H9 (cell line): ENCODE measurements around the gene RPL26. TPM values are rescaled to one million over a fixed set of nuclear protein-coding genes. Genes with fewer than 3 reads are reported as not detected.

Experiments
- DNase-seq: peaks from one replicate; pipeline ENCODE4 v3.0.0-alpha.2; 2017
- H2AFZ ChIP-seq: one replicate; pipeline ENCODE4 v1.6.1; 2013; ENCODE audit warnings: mild to moderate bottlenecking, low read length, control low read depth, moderate library complexity
- H2AK5ac ChIP-seq: 2 replicates; pipeline ENCODE4 v1.6.1; 2013; ENCODE audit warnings: low read length, control low read depth, mixed read lengths; ENCODE audit not compliant: insufficient read length
- H2BK120ac ChIP-seq: one replicate; pipeline ENCODE4 v1.6.1; 2013; ENCODE audit warnings: low read depth, mild to moderate bottlenecking, low read length, control low read depth, inconsistent platforms; ENCODE audit not compliant: poor library complexity, severe bottlenecking
- H2BK12ac ChIP-seq: 2 replicates; pipeline ENCODE4 v1.6.1; 2013; ENCODE audit warnings: low read length, control low read depth, mixed read lengths, low read depth; ENCODE audit not compliant: insufficient read length
- H2BK15ac ChIP-seq: 2 replicates; pipeline ENCODE4 v1.6.1; 2013; ENCODE audit warnings: low read depth, low read length, control low read depth
- H2BK20ac ChIP-seq: one replicate; pipeline ENCODE4 v1.6.1; 2013; ENCODE audit warnings: low read depth, mild to moderate bottlenecking, low read length, control low read depth, inconsistent platforms; ENCODE audit not compliant: poor library complexity, severe bottlenecking
- H2BK5ac ChIP-seq: 2 replicates; pipeline ENCODE4 v1.6.1; 2013; ENCODE audit warnings: low read length, control low read depth, mixed read lengths; ENCODE audit not compliant: insufficient read length
- H3K14ac ChIP-seq: 2 replicates; pipeline ENCODE4 v1.6.1; 2013; ENCODE audit warnings: low read length, control low read depth; ENCODE audit not compliant: insufficient read depth
- H3K18ac ChIP-seq: 2 replicates; pipeline ENCODE4 v1.6.1; 2013; ENCODE audit warnings: low read depth, mild to moderate bottlenecking, mixed read lengths, low read length, control low read depth; ENCODE audit not compliant: insufficient read length
- H3K23ac ChIP-seq: 2 replicates; pipeline ENCODE4 v1.6.1; 2013; ENCODE audit warnings: low read length, control low read depth, mixed read lengths, low read depth; ENCODE audit not compliant: insufficient read length
- H3K23me2 ChIP-seq: 2 replicates; pipeline ENCODE4 v1.6.1; 2013; ENCODE audit warnings: low read depth, mild to moderate bottlenecking, mixed read lengths, low read length, control low read depth; ENCODE audit not compliant: insufficient read length, poor library complexity, severe bottlenecking
- H3K27ac ChIP-seq: 2 replicates; pipeline ENCODE4 v1.5.1; 2013; ENCODE audit warnings: low read length, control low read depth, mixed read lengths, low read depth; ENCODE audit not compliant: insufficient read length
- H3K27me3 ChIP-seq: 2 replicates; pipeline ENCODE4 v1.6.1; 2013; ENCODE audit warnings: low read length, control low read depth, inconsistent platforms; ENCODE audit not compliant: insufficient read depth
- H3K4ac ChIP-seq: 2 replicates; pipeline ENCODE4 v1.6.1; 2013; ENCODE audit warnings: low read depth, mild to moderate bottlenecking, control low read depth, inconsistent platforms, low read length, moderate library complexity
- H3K4me1 ChIP-seq: 2 replicates; pipeline ENCODE4 v1.6.1; 2013; ENCODE audit warnings: low read length, control low read depth, inconsistent platforms; ENCODE audit not compliant: insufficient read depth
- H3K4me2 ChIP-seq: 2 replicates; pipeline ENCODE4 v1.6.1; 2013; ENCODE audit warnings: low read length, control low read depth, mixed read lengths; ENCODE audit not compliant: insufficient read length, insufficient read depth
- H3K56ac ChIP-seq: 2 replicates; pipeline ENCODE4 v1.6.1; 2013; ENCODE audit warnings: low read depth, mild to moderate bottlenecking, mixed read lengths, low read length, control low read depth; ENCODE audit not compliant: insufficient read length
- H3K79me1 ChIP-seq: 2 replicates; pipeline ENCODE4 v1.6.1; 2013; ENCODE audit warnings: low read depth, mild to moderate bottlenecking, moderate library complexity, low read length, control low read depth, inconsistent platforms; ENCODE audit not compliant: insufficient read depth, poor library complexity, severe bottlenecking
- H3K79me2 ChIP-seq: 2 replicates; pipeline ENCODE4 v1.6.1; 2013; ENCODE audit warnings: low read length, control low read depth, inconsistent platforms; ENCODE audit not compliant: insufficient read depth
- H3K9ac ChIP-seq: 2 replicates; pipeline ENCODE4 v1.6.1; 2013; ENCODE audit warnings: low read length, control low read depth, mixed read lengths; ENCODE audit not compliant: insufficient read length; ENCODE audit errors: extremely low read depth
- H3K9me3 ChIP-seq: one replicate; pipeline ENCODE4 v1.6.1; 2013; ENCODE audit warnings: low read depth, low read length, inconsistent platforms; ENCODE audit not compliant: control insufficient read depth
- H3T11ph ChIP-seq: one replicate; pipeline ENCODE4 v1.6.1; 2013; ENCODE audit warnings: mild to moderate bottlenecking, low read length, control low read depth, inconsistent platforms
- H4K20me1 ChIP-seq: one replicate; pipeline ENCODE4 v1.6.1; 2013; ENCODE audit not compliant: control insufficient read depth, insufficient read length, insufficient read depth
- H4K5ac ChIP-seq: 2 replicates; pipeline ENCODE4 v1.6.1; 2013; ENCODE audit warnings: low read depth, mild to moderate bottlenecking, mixed read lengths, low read length, control low read depth; ENCODE audit not compliant: insufficient read length
- H4K8ac ChIP-seq: replicated peaks from 2 replicates; pipeline ENCODE4 v1.6.1; 2013; ENCODE audit warnings: low read length, control low read depth, mixed read lengths, low read depth; ENCODE audit not compliant: insufficient read length
- H4K91ac ChIP-seq: 2 replicates; pipeline ENCODE4 v1.6.1; 2013; ENCODE audit warnings: low read depth, mild to moderate bottlenecking, moderate library complexity, mixed read lengths, low read length, control low read depth; ENCODE audit not compliant: insufficient read length
- H3K27ac Mint-ChIP-seq, 3 experiments: 2 replicates in 2 of 3; 3 replicates in 1 of 3; pipeline ENCODE4 v1.8.0; 2020 to 2021; ENCODE audit warnings: mixed read lengths in 3 of 3, mild to moderate bottlenecking in 1 of 3, moderate library complexity in 1 of 3
- H3K27me3 Mint-ChIP-seq: 2 replicates; pipeline ENCODE4 v1.8.0; 2021; ENCODE audit warnings: low read depth, mild to moderate bottlenecking, moderate library complexity, mixed read lengths
- H3K36me3 Mint-ChIP-seq, 3 experiments: 2 replicates in 2 of 3; 3 replicates in 1 of 3; pipeline ENCODE4 v1.8.0; 2020 to 2021; ENCODE audit warnings: low read depth in 3 of 3, mixed read lengths in 3 of 3; ENCODE audit not compliant: insufficient read depth in 1 of 3
- H3K4me1 Mint-ChIP-seq, 2 experiments: 2 replicates each; pipeline ENCODE4 v1.8.0; 2020; ENCODE audit warnings: mixed read lengths in 2 of 2
- H3K4me3 Mint-ChIP-seq, 2 experiments: 2 replicates in 1 of 2; 3 replicates in 1 of 2; pipeline ENCODE4 v1.8.0; 2020 to 2021; ENCODE audit warnings: mild to moderate bottlenecking in 2 of 2, mixed read lengths in 2 of 2, moderate library complexity in 1 of 2
- H3K9me3 Mint-ChIP-seq, 2 experiments: 2 replicates in 1 of 2; 3 replicates in 1 of 2; pipeline ENCODE4 v1.8.0; 2020; ENCODE audit warnings: mild to moderate bottlenecking in 2 of 2, mixed read lengths in 2 of 2, moderate library complexity in 1 of 2
- WGBS: extraction: QIAGEN DNeasy Blood & Tissue Kit; methylation state at CpG from one replicate; pipeline ENCODE4 v1.1.7; 2013; ENCODE audit warnings: missing lambda C conversion rate, low lambda C conversion rate, mixed read lengths; ENCODE audit not compliant: insufficient read length; ENCODE audit errors: extremely low coverage; 5-methylcytosine and 5-hydroxymethylcytosine counted together
- total RNA-seq: library from RNA; stranded (reverse); gene quantifications from 2 replicates; pipeline ENCODE4 v1.2.1, GENCODE V29; 2021
- TF ChIP-seq, protein P1 (sequence below): fragments of 200-600 bp; sonication (generic); conservative IDR thresholded peaks from 3 replicates; pipeline ENCODE4 v1.8.0; 2021; ENCODE audit warnings: antibody characterized with exemption, mild to moderate bottlenecking

RPL26 gene
- total RNA-seq, 1 experiment from 2014 or later = 2,434 TPM

DNA sequence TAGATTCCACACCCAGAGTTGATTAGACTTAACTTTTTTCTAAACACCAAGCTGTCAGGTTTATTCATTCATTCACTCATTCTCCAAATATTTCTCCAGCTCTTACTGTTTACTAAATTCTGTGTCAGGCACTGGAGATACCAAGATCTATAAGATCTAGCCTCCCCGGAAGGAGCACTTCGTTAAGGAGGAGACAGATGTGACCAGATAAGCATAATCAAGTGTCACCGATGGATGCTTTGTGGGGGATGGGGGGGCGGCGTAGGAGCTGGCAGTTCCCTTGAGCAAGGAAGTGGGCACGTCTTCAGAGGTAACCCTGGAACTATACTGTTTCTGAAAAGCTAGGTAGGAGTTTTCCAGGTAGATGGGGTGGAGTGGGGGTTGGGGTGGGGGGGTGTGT is 3.8 kb upstream of the RPL26 start:
- Mint-ChIP-seq H3K36me3 (peaks cover 12% of the 10 kb centered on the region in 3 experiments), H3K9me3 (no peaks in the 10 kb centered on the region; a peak in 1 of 5 replicates), H3K4me3 (no peak overlapping the region), H3K4me1 (peaks cover 13 to 28% of the 10 kb centered on the region in 2 experiments), H3K27ac (peak overlapping the region in 1 of 3 experiments; percentile 66; a peak in 1 of 7 replicates), H3K27me3 (peaks cover 2% of the 10 kb centered on the region; the same call in 1 of the 2 replicates)
- Histone ChIP-seq H3K27ac (no peak overlapping the region), H2BK20ac (no peak overlapping the region), H3K9ac (no peak overlapping the region), H4K91ac (no peak overlapping the region), H3K9me3 (no peaks in the 10 kb centered on the region), H3K27me3 (no peaks in the 10 kb centered on the region), H2AFZ (no peak overlapping the region), H3K14ac (no peak overlapping the region), H3K4me1 (no peaks in the 10 kb centered on the region), H3K56ac (no peak overlapping the region), H2BK15ac (no peak overlapping the region), H3K4me2 (no peak overlapping the region), H3K79me2 (peaks cover 8% of the 10 kb centered on the region; the same call in 1 of the 2 replicates), H2AK5ac (no peak overlapping the region), H3K79me1 (no peaks in the 10 kb centered on the region), H2BK5ac (no peak overlapping the region), H3K23me2 (peaks cover 5% of the 10 kb centered on the region), H3K4ac (no peak overlapping the region), H4K5ac (no peak overlapping the region), H2BK12ac (no peak overlapping the region), H3K23ac (no peak overlapping the region), H4K20me1 (no peaks in the 10 kb centered on the region), H4K8ac (no peak overlapping the region), H2BK120ac (no peak overlapping the region), H3K18ac (no peak overlapping the region), H3T11ph (no peak overlapping the region)
- no CpG with 5 or more reads among the region's 6 CpGs for WGBS
- TF ChIP-seq, protein P1, sequence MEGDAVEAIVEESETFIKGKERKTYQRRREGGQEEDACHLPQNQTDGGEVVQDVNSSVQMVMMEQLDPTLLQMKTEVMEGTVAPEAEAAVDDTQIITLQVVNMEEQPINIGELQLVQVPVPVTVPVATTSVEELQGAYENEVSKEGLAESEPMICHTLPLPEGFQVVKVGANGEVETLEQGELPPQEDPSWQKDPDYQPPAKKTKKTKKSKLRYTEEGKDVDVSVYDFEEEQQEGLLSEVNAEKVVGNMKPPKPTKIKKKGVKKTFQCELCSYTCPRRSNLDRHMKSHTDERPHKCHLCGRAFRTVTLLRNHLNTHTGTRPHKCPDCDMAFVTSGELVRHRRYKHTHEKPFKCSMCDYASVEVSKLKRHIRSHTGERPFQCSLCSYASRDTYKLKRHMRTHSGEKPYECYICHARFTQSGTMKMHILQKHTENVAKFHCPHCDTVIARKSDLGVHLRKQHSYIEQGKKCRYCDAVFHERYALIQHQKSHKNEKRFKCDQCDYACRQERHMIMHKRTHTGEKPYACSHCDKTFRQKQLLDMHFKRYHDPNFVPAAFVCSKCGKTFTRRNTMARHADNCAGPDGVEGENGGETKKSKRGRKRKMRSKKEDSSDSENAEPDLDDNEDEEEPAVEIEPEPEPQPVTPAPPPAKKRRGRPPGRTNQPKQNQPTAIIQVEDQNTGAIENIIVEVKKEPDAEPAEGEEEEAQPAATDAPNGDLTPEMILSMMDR = no peak
- no peak for DNase-seq
